ENCODE results near the gene CHST4. TPM values are rescaled to one million over a fixed set of nuclear protein-coding genes. Genes with fewer than 3 reads are reported as not detected.

Gene CHST4
- polyA plus RNA-seq, 1 of the 3 experiments (the other 2 are of a cell fraction), result 0.08 TPM

DNA sequence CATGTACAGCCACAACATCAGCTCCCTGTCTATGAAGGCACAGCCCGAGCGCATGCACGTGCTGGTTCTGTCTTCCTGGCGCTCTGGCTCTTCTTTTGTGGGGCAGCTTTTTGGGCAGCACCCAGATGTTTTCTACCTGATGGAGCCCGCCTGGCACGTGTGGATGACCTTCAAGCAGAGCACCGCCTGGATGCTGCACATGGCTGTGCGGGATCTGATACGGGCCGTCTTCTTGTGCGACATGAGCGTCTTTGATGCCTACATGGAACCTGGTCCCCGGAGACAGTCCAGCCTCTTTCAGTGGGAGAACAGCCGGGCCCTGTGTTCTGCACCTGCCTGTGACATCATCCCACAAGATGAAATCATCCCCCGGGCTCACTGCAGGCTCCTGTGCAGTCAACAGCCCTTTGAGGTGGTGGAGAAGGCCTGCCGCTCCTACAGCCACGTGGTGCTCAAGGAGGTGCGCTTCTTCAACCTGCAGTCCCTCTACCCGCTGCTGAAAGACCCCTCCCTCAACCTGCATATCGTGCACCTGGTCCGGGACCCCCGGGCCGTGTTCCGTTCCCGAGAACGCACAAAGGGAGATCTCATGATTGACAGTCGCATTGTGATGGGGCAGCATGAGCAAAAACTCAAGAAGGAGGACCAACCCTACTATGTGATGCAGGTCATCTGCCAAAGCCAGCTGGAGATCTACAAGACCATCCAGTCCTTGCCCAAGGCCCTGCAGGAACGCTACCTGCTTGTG lies 10.7 kb downstream of the CHST4 start:
- no peak for DNase-seq
- no peaks in the 10 kb centered on the region for H3K9me3 ChIP-seq
- no peaks in the 10 kb centered on the region for H3K36me3 ChIP-seq (replicated peaks in 1 of 2; ENCODE audit: control insufficient read depth in 1 of 2, insufficient read depth in 2 of 2, low read length in 1 of 2)
- H3K9me2 ChIP-seq, result no peaks in the 10 kb centered on the region
- H3K27me3 ChIP-seq (ENCODE audit: insufficient read depth), result no peaks in the 10 kb centered on the region
- H3K4me1 ChIP-seq (ENCODE audit: control insufficient read depth in 1 of 2, insufficient read depth in 2 of 2, low read depth in 1 of 2, low read length in 1 of 2), result no peaks in the 10 kb centered on the region
- WGBS (ENCODE audit: low lambda C conversion rate), result 60% methylated on average over 26 of the region's 28 CpGs
- ChIA-PET CTCF (interaction anchor here (1.2 to 2.4 kb wide), 3 partner anchors 11 to 74 kb away, joined by 3 to 14 read pairs (median 5); partner anchors contain the start of gene CHST4), POLR2A (no interaction called here)
- H2AFZ ChIP-seq (ENCODE audit: low read depth), result no peak overlapping the region
- no peak overlapping the region for H3K27ac ChIP-seq (ENCODE audit: low read depth in 2 of 2, low read length in 1 of 2)
- TF ChIP-seq, protein P1, sequence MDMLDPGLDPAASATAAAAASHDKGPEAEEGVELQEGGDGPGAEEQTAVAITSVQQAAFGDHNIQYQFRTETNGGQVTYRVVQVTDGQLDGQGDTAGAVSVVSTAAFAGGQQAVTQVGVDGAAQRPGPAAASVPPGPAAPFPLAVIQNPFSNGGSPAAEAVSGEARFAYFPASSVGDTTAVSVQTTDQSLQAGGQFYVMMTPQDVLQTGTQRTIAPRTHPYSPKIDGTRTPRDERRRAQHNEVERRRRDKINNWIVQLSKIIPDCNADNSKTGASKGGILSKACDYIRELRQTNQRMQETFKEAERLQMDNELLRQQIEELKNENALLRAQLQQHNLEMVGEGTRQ (IDR thresholded peaks at IDR 0.05; ENCODE audit: borderline replicate concordance, low read depth, low read length), result no peak
- TF ChIP-seq TCF12 (IDR thresholded peaks at IDR 0.05), result no peak
- no peaks in the 10 kb centered on the region for H4K20me1 ChIP-seq (ENCODE audit: insufficient read depth)
- no peak overlapping the region for H3K4me3 ChIP-seq (ENCODE audit: low read depth in 2 of 2, low read length in 1 of 2)
- no peak overlapping the region for H3K4me2 ChIP-seq
- no peaks in the 10 kb centered on the region for H3F3A ChIP-seq (replicated peaks; ENCODE audit: insufficient read depth)
- H3K79me2 ChIP-seq (ENCODE audit: insufficient read depth), result no peaks in the 10 kb centered on the region
- H3K9ac ChIP-seq, result no peak overlapping the region

GRCh38 chr16:71537643-71538042 lies 11.4 kb downstream of the CHST4 start:
- Histone ChIP-seq H3K79me2 (ENCODE audit: insufficient read depth) (no peaks in the 10 kb centered on the region), H3K36me3 (replicated peaks in 1 of 2; ENCODE audit: control insufficient read depth in 1 of 2, insufficient read depth in 2 of 2, low read length in 1 of 2) (no peaks in the 10 kb centered on the region), H3K4me2 (no peak overlapping the region), H3F3A (replicated peaks; ENCODE audit: insufficient read depth) (no peaks in the 10 kb centered on the region), H2AFZ (ENCODE audit: low read depth) (no peak overlapping the region), H3K9me3 (no peaks in the 10 kb centered on the region), H3K4me1 (ENCODE audit: control insufficient read depth in 1 of 2, insufficient read depth in 2 of 2, low read depth in 1 of 2, low read length in 1 of 2) (no peaks in the 10 kb centered on the region), H3K9ac (no peak overlapping the region), H3K4me3 (ENCODE audit: low read depth in 2 of 2, low read length in 1 of 2) (no peak overlapping the region; a peak in 1 of 4 replicates), H3K9me2 (no peaks in the 10 kb centered on the region), H3K27me3 (ENCODE audit: insufficient read depth) (no peaks in the 10 kb centered on the region), H3K27ac (ENCODE audit: low read depth in 2 of 2, low read length in 1 of 2) (no peak overlapping the region), H4K20me1 (ENCODE audit: insufficient read depth) (no peaks in the 10 kb centered on the region)
- ChIA-PET POLR2A (no interaction called here), CTCF (interaction anchor here (1.5 to 2.8 kb wide), 4 partner anchors 9 to 125 kb away, joined by 7 to 19 read pairs (median 11); partner anchors contain the start of gene CHST4)
- DNase-seq, result peak; percentile 36
- WGBS (ENCODE audit: low lambda C conversion rate), result 25% methylated on average over 6 of the region's 6 CpGs
- TF ChIP-seq RAD21 (IDR thresholded peaks at IDR 0.05; ENCODE audit: low read length), result peak; percentile 58
- no peak for TF ChIP-seq MAX (IDR thresholded peaks at IDR 0.05; ENCODE audit: low read depth)
- TF ChIP-seq RXRA (IDR thresholded peaks at IDR 0.05; ENCODE audit: borderline replicate concordance, low read depth), result no peak
- TF ChIP-seq FOXM1 (IDR thresholded peaks at IDR 0.05; ENCODE audit: low read depth), result no peak
- TF ChIP-seq, protein P2, sequence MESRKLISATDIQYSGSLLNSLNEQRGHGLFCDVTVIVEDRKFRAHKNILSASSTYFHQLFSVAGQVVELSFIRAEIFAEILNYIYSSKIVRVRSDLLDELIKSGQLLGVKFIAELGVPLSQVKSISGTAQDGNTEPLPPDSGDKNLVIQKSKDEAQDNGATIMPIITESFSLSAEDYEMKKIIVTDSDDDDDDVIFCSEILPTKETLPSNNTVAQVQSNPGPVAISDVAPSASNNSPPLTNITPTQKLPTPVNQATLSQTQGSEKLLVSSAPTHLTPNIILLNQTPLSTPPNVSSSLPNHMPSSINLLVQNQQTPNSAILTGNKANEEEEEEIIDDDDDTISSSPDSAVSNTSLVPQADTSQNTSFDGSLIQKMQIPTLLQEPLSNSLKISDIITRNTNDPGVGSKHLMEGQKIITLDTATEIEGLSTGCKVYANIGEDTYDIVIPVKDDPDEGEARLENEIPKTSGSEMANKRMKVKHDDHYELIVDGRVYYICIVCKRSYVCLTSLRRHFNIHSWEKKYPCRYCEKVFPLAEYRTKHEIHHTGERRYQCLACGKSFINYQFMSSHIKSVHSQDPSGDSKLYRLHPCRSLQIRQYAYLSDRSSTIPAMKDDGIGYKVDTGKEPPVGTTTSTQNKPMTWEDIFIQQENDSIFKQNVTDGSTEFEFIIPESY (IDR thresholded peaks at IDR 0.05; ENCODE audit: borderline replicate concordance, low read depth), result no peak
- no peak for TF ChIP-seq ELF1 (IDR thresholded peaks at IDR 0.05)
- TF ChIP-seq, protein P3, sequence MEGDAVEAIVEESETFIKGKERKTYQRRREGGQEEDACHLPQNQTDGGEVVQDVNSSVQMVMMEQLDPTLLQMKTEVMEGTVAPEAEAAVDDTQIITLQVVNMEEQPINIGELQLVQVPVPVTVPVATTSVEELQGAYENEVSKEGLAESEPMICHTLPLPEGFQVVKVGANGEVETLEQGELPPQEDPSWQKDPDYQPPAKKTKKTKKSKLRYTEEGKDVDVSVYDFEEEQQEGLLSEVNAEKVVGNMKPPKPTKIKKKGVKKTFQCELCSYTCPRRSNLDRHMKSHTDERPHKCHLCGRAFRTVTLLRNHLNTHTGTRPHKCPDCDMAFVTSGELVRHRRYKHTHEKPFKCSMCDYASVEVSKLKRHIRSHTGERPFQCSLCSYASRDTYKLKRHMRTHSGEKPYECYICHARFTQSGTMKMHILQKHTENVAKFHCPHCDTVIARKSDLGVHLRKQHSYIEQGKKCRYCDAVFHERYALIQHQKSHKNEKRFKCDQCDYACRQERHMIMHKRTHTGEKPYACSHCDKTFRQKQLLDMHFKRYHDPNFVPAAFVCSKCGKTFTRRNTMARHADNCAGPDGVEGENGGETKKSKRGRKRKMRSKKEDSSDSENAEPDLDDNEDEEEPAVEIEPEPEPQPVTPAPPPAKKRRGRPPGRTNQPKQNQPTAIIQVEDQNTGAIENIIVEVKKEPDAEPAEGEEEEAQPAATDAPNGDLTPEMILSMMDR (IDR thresholded peaks at IDR 0.05), result peak; percentile 59
- no peak for TF ChIP-seq SIN3A (IDR thresholded peaks at IDR 0.05; ENCODE audit: borderline replicate concordance, low read depth, low read length)
- TF ChIP-seq MEF2A (IDR thresholded peaks at IDR 0.05; ENCODE audit: borderline replicate concordance, low read depth), result no peak
- no peak for TF ChIP-seq FOXJ3 (CRISPR knock-in tag; IDR thresholded peaks at IDR 0.05)
- no peak for TF ChIP-seq FOSL2 (IDR thresholded peaks at IDR 0.05; ENCODE audit: borderline replicate concordance, low read depth)
- TF ChIP-seq, protein P4, sequence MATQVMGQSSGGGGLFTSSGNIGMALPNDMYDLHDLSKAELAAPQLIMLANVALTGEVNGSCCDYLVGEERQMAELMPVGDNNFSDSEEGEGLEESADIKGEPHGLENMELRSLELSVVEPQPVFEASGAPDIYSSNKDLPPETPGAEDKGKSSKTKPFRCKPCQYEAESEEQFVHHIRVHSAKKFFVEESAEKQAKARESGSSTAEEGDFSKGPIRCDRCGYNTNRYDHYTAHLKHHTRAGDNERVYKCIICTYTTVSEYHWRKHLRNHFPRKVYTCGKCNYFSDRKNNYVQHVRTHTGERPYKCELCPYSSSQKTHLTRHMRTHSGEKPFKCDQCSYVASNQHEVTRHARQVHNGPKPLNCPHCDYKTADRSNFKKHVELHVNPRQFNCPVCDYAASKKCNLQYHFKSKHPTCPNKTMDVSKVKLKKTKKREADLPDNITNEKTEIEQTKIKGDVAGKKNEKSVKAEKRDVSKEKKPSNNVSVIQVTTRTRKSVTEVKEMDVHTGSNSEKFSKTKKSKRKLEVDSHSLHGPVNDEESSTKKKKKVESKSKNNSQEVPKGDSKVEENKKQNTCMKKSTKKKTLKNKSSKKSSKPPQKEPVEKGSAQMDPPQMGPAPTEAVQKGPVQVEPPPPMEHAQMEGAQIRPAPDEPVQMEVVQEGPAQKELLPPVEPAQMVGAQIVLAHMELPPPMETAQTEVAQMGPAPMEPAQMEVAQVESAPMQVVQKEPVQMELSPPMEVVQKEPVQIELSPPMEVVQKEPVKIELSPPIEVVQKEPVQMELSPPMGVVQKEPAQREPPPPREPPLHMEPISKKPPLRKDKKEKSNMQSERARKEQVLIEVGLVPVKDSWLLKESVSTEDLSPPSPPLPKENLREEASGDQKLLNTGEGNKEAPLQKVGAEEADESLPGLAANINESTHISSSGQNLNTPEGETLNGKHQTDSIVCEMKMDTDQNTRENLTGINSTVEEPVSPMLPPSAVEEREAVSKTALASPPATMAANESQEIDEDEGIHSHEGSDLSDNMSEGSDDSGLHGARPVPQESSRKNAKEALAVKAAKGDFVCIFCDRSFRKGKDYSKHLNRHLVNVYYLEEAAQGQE (IDR thresholded peaks at IDR 0.05; ENCODE audit: low read depth, low read length), result no peak
- TF ChIP-seq SMC3 (IDR thresholded peaks at IDR 0.05; ENCODE audit: low read depth, low read length), result peak; percentile 56
- TF ChIP-seq RFX5 (IDR thresholded peaks at IDR 0.05; ENCODE audit: low read length), result no peak
- TF ChIP-seq USF1 (IDR thresholded peaks at IDR 0.05; ENCODE audit: borderline replicate concordance, low read depth), result no peak
- TF ChIP-seq YY1 (IDR thresholded peaks at IDR 0.05; ENCODE audit: low read depth), result no peak

Measured in SK-N-SH (cell line).